NCI-H1092 treated with DMSO at 0.1 percent for 48 hours (cell line): ENCODE results near the gene RAB20.
"Not testable (repeated sequence)": the region's sequence is repeated elsewhere in the genome, so short reads cannot be mapped to it uniquely, and the experiment has no call there.

ENCODE experiments used
- DNase-seq: peaks from one replicate; lab custom pipeline; 2025; lab: John Stamatoyannopoulos, UW

Gene RAB20

DNA sequence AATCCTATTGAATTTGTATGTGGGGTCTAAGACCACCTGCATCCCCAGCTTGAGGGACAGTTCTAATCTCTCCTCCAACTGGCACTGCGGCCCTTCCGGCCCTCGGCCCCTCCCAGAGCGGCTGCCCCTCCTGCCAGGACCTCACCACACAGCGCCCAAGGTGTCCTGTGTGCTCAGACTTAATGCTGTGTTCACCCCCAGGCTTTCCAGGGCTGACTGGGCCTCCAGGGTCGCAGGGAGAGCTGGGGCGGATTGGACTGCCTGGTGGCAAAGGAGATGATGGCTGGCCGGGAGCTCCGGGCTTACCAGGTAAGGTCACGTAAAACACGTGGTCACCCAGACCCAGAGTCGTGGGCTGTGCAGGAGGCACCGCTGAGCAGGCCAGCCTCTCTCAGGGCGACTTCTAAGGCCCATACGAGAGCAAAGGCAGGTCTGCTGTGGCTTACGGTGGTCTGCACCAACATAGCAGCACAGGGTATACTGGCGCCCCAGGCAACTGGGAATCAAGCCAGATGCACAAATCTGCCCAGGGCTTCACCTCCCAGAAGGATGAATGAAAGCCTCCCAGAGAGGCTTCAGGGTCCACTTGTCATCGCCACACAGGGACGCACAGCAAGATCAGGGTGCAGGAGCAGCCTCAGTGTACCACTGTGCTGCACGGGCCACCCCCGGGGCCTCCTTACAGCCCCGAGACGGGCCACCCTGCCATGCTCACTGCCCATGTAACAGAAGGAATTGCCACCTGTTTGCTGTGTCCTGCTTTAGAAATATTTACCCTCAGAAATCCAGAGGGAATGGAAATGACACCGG lies 69.4 kb downstream of the RAB20 start:
- DNase-seq = no peak

DNA sequence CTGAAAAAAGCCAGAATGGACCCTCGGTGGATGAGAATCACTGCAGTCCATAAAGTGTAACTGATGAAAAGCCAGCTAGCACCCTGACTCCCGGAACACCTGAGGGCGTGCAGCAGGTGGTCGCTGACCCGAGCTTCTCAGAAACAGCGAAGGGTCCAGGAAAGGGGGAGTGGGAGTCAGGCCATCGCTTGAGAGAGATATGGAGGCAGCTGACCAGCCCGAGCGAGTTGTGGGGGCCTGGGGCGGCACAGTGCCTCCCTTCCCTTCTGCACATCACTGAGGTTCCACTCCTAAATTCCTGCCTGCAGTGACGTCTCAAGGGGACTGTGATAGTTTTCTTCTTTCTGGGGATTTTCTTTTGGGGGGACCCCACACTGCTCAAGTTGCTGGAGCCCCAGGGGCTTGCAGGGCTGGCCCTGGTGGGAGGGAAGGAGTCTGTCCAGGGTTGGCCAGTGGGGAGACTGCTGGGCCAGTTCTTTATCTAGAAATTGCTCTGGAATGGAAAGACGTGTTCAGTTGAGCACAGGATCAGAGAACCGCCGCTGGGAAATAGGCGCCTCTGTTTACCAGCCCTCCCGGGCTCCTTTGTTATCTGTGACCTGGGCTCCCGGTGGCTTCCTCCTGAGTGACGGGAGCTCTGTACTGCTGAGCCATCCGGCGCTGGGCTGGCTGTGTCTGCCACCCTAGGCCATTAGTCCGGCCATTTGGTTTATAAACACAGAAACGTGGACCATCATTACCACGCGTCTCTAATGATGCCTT lies 71.3 kb downstream of the RAB20 start:
- no peak for DNase-seq

DNA sequence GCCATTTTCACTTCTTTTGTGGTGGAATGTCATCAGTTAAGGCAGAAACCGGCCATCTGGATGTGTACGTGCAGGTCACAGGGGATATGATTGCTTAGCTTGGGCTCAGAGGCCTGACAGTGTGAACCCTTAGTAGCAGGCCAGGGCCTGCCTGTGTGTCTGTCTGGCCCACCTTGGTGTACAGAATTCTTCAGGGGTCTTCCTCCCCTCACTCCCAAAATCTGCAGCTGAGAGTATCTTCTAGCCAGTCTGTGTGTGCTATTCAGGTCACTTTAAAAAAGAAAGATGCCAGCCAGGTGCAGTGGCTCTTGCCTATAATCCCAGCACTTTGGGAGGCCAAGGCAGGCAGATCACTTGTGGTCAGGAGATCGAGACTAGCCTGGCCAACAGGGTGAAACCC lies 74.6 kb downstream of the RAB20 start:
- not testable (repeated sequence) for DNase-seq

DNA sequence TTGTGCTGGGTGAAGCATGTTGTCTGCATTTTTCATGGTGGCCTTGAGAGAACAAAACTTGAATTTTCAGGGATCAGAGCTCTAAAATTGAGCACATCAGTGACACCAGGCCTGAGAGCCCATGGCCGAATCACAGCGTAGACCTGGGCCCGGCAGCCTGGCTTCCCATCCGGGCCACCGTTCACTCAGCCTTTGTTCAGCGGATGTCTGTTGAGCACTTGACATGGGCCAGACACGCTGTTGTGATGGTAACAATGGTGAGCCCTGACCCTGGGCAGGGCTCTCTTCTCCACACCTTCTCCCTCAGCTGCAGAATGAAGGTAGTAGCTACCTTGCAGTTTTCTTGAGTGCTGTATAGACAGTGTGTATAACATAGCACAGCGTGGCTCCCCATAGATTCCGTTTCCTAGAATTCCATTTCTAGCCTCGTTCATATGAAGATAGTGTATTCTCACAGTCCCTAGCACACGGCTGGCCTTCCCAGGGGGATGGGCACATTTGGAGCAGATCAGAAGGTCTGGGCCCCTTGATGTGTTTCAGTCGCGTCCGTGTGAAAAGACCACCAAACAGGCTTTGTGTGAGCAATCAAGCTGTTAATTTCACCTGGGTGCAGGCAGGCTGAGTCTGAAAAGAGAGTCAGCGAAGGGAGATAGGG lies 75.3 kb downstream of the RAB20 start:
- DNase-seq = no peak

DNA sequence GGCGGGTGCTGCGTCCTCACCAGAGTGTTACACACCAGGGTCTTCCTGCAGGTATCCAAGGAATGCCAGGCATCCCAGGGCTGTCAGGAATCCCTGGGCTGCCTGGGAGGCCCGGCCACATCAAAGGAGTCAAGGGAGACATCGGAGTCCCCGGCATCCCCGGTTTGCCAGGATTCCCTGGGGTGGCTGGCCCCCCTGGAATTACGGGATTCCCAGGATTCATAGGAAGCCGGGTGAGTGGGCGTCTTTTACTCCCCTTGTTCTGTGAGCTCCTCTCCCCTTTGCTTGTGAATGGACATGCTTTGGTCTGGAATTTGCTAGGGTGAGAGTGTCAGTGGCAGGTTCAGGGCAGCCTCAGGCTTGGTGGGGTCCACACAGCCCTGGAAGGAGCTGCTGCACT lies 75.9 kb downstream of the RAB20 start:
- no peak for DNase-seq

DNA sequence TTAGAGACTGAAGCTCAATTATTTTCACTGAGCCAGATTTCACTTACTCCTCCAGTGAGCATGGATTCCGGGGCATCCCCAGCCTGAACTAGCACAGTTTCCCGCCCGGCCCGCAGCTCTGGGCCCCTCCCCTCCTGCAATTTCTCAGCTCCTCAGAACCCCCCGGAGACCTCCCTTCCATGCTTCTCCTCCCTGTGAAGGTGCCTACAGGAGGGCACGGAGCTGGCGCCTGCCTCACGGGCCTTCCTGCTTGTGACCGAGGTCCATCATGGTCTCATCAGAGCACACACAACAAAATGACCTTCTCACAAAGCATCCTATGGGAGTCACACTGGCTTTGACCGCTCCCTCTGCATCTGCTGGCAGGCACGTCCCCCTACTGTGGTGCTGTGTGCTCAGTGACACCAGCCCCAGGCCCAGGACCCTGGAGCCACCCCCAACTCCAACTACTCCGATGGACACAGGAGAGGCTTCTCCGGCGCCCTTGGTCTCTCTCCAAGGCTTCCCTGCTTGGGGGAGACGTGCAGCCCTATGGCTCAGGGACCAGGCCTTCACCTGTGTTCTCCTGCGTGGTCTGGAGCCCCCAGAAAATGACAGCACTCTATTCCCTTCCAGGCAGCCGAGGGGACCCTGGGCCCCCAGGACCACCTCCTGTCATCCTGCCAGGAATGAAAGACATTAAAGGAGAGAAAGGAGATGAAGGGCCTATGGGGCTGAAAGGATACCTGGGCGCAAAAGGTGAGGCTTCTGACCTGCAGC lies 77.1 kb downstream of the RAB20 start:
- no peak for DNase-seq

DNA sequence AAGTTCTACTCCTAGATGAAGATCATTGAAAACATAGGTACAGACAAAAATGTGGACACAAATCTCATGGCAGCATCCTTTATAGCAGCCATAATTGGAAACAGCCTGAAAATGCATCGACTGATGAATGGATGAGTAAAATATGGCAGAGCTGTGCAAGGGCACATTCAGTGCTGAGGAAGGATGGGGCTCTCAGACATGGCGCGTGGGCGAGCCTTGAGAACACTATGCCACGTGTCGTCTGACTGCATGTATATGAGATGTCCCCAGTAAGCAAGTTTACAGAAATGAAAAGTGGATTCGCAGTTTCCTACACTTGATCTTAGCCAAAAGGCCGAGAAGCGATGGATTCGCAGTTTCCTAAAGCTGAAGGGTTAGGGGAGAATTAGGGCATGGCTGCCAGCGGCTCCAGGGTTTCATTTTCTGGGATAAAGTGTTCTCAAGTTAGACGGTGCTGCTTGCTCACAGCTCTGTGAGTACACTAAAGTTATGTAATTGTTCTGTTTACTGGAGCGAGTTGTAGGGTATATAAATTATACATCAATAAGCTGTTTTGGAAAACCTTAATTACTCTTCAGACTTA lies 78.0 kb downstream of the RAB20 start:
- no peak for DNase-seq

DNA sequence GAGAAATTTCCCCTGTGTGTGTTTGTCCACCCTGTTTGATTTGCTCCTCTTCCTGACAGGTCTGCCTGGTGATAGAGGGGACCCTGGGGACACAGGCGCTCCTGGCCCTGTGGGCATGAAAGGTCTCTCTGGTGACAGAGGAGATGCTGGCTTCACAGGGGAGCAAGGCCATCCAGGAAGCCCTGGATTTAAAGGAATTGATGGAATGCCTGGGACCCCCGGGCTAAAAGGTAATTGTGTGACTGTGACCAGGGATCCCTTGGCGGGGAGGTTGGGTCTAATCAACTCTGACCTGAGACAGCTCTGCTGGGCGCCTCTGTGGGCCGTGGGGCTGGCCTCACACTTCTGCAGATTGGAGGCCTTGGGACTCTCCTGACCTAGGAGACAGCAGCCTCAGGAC lies 81.4 kb downstream of the RAB20 start:
- no peak for DNase-seq

DNA sequence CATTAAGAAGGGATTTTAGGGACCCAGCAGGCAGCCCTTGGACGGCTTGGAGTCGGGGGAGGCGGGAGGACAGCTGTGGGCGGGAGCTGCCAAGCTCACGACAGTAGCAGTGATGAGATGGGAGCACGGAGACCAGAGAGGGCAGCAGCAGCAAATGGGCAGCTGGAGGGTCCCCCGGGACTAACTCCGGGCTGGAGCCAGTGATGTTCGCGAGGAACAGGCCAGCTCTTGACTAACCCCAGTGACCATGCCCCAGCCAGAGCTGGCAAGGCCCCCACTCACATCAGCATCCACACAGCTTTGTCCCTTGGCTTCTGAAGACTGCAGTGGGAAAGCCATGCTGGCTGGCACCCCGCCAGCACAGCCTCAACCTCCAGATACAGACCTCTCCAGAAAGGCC lies 81.9 kb downstream of the RAB20 start:
- DNase-seq = no peak

DNA sequence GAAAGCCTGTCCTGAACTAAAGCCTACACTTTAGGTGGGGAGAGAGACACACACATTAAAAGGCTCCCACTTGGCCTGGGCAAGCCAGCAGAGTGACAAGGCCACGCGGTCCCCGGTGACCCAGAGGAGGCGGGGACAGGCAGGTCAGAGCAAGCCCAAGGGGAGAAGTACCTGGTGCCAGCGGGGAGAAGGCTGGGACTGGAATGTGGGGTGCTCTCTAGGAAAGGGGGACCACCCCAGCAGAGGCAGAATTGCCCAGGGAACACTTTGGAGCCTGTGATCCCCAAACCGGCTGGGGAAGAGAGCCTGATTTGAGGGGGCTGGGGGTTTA lies 82.3 kb downstream of the RAB20 start:
- no peak for DNase-seq

DNA sequence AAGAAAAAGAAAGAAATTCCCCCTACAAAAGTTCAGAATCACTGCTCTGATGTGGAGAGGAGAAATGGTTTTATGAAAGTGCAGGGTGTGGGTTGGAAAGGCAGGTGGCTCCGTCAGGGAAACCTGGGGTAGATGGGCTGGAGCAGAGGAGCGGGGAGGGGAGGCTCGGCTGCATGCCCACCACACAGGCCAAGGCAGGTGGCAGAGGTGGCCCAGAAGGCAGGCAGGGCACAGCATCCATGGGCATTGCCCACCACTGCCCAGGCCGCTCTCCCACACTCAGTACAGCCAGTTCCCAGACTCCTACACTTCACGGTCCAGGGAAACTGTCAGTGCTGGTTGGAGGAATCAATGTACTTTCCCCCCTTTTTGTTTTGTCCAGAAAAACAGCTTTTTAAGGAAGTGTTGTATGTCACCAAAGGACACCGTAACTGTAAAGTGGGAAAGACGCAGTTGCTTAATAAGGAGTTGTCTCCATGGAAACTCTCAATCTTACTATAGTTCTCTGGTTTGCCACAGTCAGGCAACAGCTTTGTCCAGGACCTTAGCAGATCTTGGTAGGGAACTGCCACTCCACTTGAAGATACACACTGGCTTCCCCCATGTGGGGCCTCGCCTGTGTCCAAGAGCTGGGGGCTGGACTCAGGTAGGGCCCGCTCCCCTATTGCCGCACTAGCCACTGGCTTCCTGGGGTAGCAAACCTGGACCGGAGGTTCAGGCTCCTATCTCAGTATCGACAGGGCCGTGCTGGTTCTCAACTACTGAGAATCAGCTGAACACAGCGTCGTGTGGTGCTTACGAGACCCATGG lies 82.9 kb downstream of the RAB20 start:
- DNase-seq = no peak

DNA sequence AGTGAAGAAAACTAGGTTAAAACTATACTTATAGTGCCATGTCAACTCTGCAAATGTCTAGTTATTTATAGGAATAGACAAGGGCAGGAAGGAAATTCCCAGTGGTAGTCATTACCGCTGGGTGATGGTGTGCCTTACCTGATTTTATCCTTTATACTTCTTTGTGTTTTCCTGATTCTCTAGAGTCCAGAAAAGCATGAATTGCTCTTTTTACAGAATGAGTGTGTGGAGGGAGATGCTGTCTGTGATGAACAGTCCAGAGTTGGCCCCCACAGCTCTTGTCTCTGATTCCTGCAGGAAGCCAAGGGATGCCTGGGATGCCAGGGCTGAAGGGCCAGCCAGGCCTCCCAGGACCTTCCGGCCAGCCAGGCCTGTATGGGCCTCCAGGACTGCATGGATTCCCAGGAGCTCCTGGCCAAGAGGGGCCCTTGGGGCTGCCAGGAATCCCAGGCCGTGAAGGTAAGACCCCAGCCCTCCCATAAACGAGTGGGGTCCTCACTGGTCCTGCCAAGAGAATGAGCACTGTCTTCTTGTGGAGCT lies 83.7 kb downstream of the RAB20 start:
- DNase-seq = no peak

DNA sequence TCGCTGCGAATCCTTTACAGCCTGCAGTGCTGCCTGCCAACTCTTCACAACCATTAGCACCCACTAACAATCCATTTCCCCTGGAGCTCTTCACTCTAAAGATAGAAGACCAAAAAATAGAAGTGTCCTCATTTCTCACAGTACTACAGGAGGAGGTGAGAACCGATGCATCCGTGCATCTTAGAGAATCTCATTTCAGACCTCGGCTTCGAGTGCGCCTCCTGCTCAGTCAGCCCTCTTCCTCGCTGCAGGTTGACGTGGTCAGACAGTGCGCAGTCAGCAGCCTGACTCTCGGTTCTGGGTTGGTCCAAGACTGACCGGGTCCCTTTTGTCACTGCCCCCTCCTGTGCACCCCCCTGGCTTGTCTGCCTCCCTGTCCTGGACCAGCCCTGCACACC lies 85.3 kb downstream of the RAB20 start:
- no peak for DNase-seq

DNA sequence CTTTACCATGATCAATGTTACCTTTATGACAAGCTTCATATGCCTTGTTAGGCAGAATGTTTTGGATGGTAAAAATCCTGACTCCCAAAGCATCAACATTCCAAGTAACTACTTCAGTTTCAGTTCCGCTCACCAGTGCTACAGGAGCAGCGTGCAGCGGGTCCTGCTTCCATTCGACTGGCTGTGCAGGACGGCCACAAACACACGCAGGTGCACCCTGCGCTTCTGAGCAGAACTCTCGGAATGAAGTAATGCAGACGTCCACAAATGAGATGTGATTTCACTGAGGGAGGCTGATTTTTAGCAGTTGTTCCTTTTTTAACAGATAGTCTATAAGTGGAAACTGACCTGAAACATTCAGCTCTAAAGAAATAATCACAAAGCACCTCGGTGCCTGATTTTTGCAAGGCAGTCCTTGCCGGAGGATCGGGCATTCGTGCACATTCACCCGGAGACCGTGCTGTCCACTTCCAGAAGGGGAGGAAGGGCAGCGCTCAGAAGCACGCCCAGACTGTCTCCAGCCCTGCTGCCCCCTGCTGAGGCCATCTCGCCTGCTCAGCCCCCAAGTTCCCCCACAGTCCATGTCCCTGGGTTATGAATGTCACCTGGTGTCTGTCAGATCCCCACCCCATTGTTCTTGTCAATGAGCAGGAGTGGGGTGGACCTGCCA lies 85.8 kb downstream of the RAB20 start:
- no peak for DNase-seq

DNA sequence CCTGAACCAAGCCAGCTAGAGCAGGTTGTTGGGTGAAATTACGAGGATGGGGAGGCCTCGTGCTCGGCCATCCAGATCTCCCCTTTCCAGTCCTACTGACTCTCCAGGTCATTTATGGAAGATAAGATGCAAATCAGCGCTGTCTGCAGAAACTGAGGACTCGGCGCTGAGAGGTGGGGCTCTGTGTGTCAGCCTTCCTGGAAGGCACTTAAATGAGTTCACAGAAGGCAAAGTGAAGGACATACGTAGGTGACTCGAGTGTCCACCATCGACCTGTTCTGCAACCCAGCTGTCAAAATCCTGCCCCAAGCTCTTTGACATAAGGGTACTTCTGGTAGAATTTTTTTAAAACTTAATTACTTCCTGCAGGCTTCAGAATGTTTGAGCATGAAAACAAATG lies 86.4 kb downstream of the RAB20 start:
- DNase-seq = no peak

DNA sequence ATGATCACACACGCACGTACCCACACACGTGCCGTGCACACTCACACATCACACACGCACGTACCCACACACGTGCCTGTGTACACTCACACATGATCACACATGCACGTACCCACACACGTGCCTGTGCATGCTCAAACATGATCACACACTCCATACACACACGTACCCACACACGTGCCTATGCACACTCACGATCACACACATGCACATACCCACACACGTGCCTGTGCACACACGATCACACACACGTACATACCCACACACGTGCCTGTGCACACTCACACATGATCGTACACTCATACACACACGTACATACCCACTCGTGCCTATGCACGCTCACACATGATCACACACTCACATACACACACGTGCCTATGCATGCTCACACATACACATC lies 86.8 kb downstream of the RAB20 start:
- no peak for DNase-seq
